ENCODE results near the gene EXOSC7.

EXOSC7 gene

GRCh38 chr3:44987332-44987731 is 11.3 kb downstream of the EXOSC7 start:
- no peak overlapping the region for H3K4me2 ChIP-seq (ENCODE audit: low read depth, low read length, poor library complexity, severe bottlenecking)
- H3K36me3 ChIP-seq (ENCODE audit: low read length) = no peaks in the 10 kb centered on the region
- no peaks in the 10 kb centered on the region for H3K9me2 ChIP-seq (replicated peaks; ENCODE audit: insufficient read depth, low read length)
- TF ChIP-seq EZH2phosphoT487 (conservative IDR thresholded peaks at IDR 0.05; ENCODE audit: low read length) = no peak
- H3K4me3 ChIP-seq (ENCODE audit: insufficient read depth, low read length, poor library complexity, severe bottlenecking) = no peak overlapping the region
- no peak overlapping the region for H2AFZ ChIP-seq (ENCODE audit: low read depth, low read length, severe bottlenecking)
- H3K79me2 ChIP-seq (ENCODE audit: insufficient read depth, low read length) = peaks cover 53% of the 10 kb centered on the region
- peaks cover 8% of the 10 kb centered on the region; the same call in 1 of the 2 replicates for H4K20me1 ChIP-seq (ENCODE audit: low read depth, low read length)
- no peaks in the 10 kb centered on the region for H3K27me3 ChIP-seq (ENCODE audit: low read length)
- H3K27ac ChIP-seq (ENCODE audit: low read depth, low read length) = no peak overlapping the region
- peaks cover 6% of the 10 kb centered on the region; the same call in 1 of the 2 replicates for H3F3A ChIP-seq (ENCODE audit: insufficient read depth)
- H3K9me3 ChIP-seq (ENCODE audit: insufficient read depth, low read length) = no peaks in the 10 kb centered on the region
- H3K9ac ChIP-seq (ENCODE audit: low read length) = no peak overlapping the region

- Histone ChIP-seq H3K36me3 (ENCODE audit: low read length) (no peaks in the 10 kb centered on the region), H3K79me2 (ENCODE audit: insufficient read depth, low read length) (peaks cover 49% of the 10 kb centered on the region), H3K27me3 (ENCODE audit: low read length) (no peaks in the 10 kb centered on the region), H3K9me2 (replicated peaks; ENCODE audit: insufficient read depth, low read length) (no peaks in the 10 kb centered on the region), H3K27ac (ENCODE audit: low read depth, low read length) (no peak overlapping the region), H4K20me1 (ENCODE audit: low read depth, low read length) (peaks cover 4% of the 10 kb centered on the region; the same call in 1 of the 2 replicates), H3K4me3 (ENCODE audit: insufficient read depth, low read length, poor library complexity, severe bottlenecking) (no peak overlapping the region), H3K4me2 (ENCODE audit: low read depth, low read length, poor library complexity, severe bottlenecking) (no peak overlapping the region), H3K9ac (ENCODE audit: low read length) (no peak overlapping the region), H3F3A (ENCODE audit: insufficient read depth) (peaks cover 6% of the 10 kb centered on the region; the same call in 1 of the 2 replicates), H2AFZ (ENCODE audit: low read depth, low read length, severe bottlenecking) (no peak overlapping the region), H3K9me3 (ENCODE audit: insufficient read depth, low read length) (no peaks in the 10 kb centered on the region)
- TF ChIP-seq CTCF (IDR thresholded peaks at IDR 0.05; ENCODE audit: insufficient read depth, low read length, poor library complexity, severe bottlenecking) (peak; percentile 58), EZH2phosphoT487 (conservative IDR thresholded peaks at IDR 0.05; ENCODE audit: low read length) (no peak)
These were observed 12.0 kb downstream of the EXOSC7 start for GRCh38 chr3:44988073-44988472.

- Histone ChIP-seq H3K9me3 (ENCODE audit: insufficient read depth, low read length) (no peaks in the 10 kb centered on the region), H3K36me3 (ENCODE audit: low read length) (no peaks in the 10 kb centered on the region), H3K4me2 (ENCODE audit: low read depth, low read length, poor library complexity, severe bottlenecking) (no peak overlapping the region), H3K27ac (ENCODE audit: low read depth, low read length) (no peak overlapping the region), H3K9me2 (replicated peaks; ENCODE audit: insufficient read depth, low read length) (no peaks in the 10 kb centered on the region), H3F3A (ENCODE audit: insufficient read depth) (peaks cover 6% of the 10 kb centered on the region; the same call in 1 of the 2 replicates), H2AFZ (ENCODE audit: low read depth, low read length, severe bottlenecking) (no peak overlapping the region), H3K79me2 (ENCODE audit: insufficient read depth, low read length) (peaks cover 38% of the 10 kb centered on the region), H3K9ac (ENCODE audit: low read length) (no peak overlapping the region), H4K20me1 (ENCODE audit: low read depth, low read length) (peaks cover 4% of the 10 kb centered on the region; the same call in 1 of the 2 replicates), H3K27me3 (ENCODE audit: low read length) (no peaks in the 10 kb centered on the region), H3K4me3 (ENCODE audit: insufficient read depth, low read length, poor library complexity, severe bottlenecking) (no peak overlapping the region)
- TF ChIP-seq EZH2phosphoT487 (conservative IDR thresholded peaks at IDR 0.05; ENCODE audit: low read length) (no peak), CTCF (IDR thresholded peaks at IDR 0.05; ENCODE audit: insufficient read depth, low read length, poor library complexity, severe bottlenecking) (no peak)
These were observed 13.1 kb downstream of the EXOSC7 start for GRCh38 chr3:44989141-44989540.

- Histone ChIP-seq H3K9me3 (ENCODE audit: insufficient read depth, low read length) (no peaks in the 10 kb centered on the region), H3K9me2 (replicated peaks; ENCODE audit: insufficient read depth, low read length) (no peaks in the 10 kb centered on the region), H3K4me3 (ENCODE audit: insufficient read depth, low read length, poor library complexity, severe bottlenecking) (no peak overlapping the region), H2AFZ (ENCODE audit: low read depth, low read length, severe bottlenecking) (no peak overlapping the region), H3K79me2 (ENCODE audit: insufficient read depth, low read length) (peaks cover 36% of the 10 kb centered on the region), H3K27me3 (ENCODE audit: low read length) (no peaks in the 10 kb centered on the region), H3F3A (ENCODE audit: insufficient read depth) (peaks cover 6% of the 10 kb centered on the region; the same call in 1 of the 2 replicates), H3K4me2 (ENCODE audit: low read depth, low read length, poor library complexity, severe bottlenecking) (no peak overlapping the region), H3K9ac (ENCODE audit: low read length) (no peak overlapping the region), H3K27ac (ENCODE audit: low read depth, low read length) (no peak overlapping the region), H4K20me1 (ENCODE audit: low read depth, low read length) (peaks cover 2% of the 10 kb centered on the region; the same call in 1 of the 2 replicates), H3K36me3 (ENCODE audit: low read length) (no peaks in the 10 kb centered on the region)
- TF ChIP-seq EZH2phosphoT487 (conservative IDR thresholded peaks at IDR 0.05; ENCODE audit: low read length) (no peak), CTCF (IDR thresholded peaks at IDR 0.05; ENCODE audit: insufficient read depth, low read length, poor library complexity, severe bottlenecking) (no peak)
These were observed 13.8 kb downstream of the EXOSC7 start for GRCh38 chr3:44989636-44990373.

Data from SU-DHL-6 (cell line).